Thyroid gland (tissue), 4 donors: ENCODE measurements around the gene NPNT.

ENCODE experiments used
- POLR2A ChIP-seq, 2 donors: fragments of 450-650 bp; IDR thresholded peaks; one replicate each; pipeline ENCODE4 v1.6.1; 2017; ENCODE audit warnings: antibody characterized with exemption in 2 of 2, mild to moderate bottlenecking in 2 of 2, moderate library complexity in 1 of 2
- TF ChIP-seq, protein P1 (sequence below), 6 experiments: fragments of 200-600 bp in 3 of 6; fragments of 450-650 bp in 3 of 6; sonication (generic) in 3 of 6; IDR thresholded peaks; one replicate each; pipeline ENCODE4 v1.5.1; 2016 to 2019; ENCODE audit warnings: antibody characterized with exemption in 6 of 6, mild to moderate bottlenecking in 2 of 6, inconsistent platforms in 1 of 6, moderate library complexity in 1 of 6

DNA sequence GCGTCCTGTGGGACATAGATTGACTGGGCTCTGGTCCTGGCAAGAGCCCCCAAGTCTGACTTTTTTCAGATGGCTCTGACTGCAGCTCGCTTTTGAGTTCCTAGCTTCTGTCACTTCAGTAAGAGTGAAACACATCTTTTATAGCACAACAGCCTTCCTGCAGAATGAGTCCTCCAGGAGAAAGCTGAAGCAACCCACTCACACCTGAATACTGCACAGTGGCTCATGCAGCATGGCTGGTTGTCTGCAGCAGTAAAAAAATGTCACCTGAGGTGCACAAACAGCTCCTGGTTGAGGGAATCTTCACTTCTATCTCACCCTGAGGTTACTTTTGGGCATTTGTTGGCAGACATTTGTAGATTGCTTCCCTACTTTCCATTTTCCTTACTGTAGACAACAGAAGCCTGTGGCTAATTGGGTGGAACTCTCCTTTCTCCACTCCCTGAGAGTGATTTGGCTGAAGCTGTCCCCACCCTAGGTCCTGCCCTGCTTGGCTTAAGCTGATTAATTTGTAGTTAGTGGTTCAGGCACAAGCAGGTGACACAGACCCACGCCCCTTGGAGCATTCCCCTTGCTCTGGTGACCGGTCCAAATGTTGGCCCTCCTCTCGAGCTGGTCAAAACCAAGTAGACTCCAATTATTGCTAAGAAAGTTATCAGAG lies 99.7 kb downstream of the NPNT start:
- TF ChIP-seq, protein P1, sequence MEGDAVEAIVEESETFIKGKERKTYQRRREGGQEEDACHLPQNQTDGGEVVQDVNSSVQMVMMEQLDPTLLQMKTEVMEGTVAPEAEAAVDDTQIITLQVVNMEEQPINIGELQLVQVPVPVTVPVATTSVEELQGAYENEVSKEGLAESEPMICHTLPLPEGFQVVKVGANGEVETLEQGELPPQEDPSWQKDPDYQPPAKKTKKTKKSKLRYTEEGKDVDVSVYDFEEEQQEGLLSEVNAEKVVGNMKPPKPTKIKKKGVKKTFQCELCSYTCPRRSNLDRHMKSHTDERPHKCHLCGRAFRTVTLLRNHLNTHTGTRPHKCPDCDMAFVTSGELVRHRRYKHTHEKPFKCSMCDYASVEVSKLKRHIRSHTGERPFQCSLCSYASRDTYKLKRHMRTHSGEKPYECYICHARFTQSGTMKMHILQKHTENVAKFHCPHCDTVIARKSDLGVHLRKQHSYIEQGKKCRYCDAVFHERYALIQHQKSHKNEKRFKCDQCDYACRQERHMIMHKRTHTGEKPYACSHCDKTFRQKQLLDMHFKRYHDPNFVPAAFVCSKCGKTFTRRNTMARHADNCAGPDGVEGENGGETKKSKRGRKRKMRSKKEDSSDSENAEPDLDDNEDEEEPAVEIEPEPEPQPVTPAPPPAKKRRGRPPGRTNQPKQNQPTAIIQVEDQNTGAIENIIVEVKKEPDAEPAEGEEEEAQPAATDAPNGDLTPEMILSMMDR (IDR thresholded peaks at IDR 0.05) = no peak
- no peak for TF ChIP-seq POLR2A (IDR thresholded peaks at IDR 0.05)
